AG20443 (cell line): Measurements from ENCODE around the gene MTG1.
"Not testable (repeated sequence)": the region's sequence is repeated elsewhere in the genome, so short reads cannot be mapped to it uniquely, and the experiment has no call there.

Source experiments
- DNase-seq: peaks from one replicate; pipeline ENCODE4 v3.0.0; 2012; ENCODE audit warnings: low spot score, mixed read lengths

The MTG1 gene

DNA sequence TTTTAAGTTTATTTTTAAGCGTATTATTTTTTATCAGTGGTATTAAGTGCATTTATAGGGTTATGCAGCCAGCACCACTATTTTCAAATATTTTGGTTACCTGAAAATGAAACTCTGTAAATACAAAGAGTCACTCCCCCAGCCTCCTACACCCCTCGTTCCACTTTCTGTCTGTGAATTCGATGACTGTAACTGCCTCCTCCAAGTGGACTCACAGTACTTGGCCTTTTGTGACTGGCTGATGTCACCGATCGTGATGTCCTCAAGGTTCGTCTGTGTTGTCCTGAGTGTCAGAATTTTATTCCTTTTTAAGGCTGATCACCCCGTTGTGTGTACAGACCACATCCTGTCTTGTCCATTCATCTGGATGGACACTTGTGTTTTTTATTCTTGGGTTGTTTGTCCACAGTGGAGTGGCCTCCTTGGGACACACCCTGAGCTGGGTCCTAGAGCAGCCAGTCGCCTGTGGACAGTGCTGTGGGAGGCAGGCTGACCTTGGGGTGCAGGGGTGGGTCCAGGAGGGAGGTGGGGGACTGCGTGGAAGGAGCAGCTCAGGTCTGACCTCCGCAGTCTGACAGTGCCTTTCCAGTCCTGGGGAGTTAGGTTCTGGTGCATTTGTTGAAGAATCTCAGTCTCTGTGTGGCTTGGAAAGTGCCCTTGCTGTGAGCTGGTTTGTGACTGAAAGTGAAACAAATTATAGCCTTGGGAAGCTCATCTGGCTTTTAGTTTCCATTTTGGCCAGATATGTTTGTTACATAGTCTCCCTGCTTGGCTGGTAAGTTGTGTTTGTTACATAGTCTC, 6.9 kb downstream of the MTG1 start:
- no peak for DNase-seq

DNA sequence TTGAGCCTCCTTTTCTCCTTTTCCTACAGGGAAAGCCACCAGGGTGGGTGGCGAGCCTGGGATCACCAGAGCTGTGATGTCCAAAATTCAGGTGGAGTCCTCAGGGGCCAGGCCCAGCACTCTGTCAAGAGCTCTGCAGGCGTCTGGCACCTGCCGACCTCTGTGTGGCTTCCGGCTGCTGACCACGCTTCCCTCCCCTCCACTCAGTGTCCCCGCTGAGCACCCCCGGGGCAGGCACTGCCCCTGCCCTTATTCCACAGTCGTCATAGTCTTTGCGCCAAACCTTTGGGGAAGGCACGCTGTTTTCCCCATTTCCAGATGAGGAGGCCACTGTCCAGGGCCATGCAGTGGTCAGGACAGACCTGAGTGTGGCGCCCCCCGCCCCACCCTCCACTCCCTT, 7.5 kb downstream of the MTG1 start:
- no peak for DNase-seq

- no peak for DNase-seq
Measured at GRCh38 chr10:133401981-133402725, 8.2 kb downstream of the MTG1 start.

DNA sequence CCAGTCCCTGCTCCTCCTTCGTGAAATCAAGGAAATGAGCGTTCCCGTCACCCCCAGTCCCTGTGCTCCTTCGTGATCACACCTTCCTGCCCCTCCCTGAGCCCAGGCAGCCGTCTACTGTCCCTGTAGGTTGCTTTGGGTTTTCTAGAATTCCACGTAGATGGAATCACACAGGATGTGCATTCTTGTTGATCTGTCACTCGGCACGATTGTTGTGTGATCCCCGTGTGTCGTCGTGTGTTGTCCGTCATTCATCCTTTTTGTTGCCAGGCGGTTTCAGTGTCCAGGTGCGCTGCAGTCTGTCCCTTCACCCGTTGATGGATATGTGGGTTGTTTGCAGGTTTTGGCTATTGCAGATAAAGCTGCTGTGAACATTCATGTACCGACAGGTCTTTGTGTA, 9.4 kb downstream of the MTG1 start:
- DNase-seq = no peak

DNA sequence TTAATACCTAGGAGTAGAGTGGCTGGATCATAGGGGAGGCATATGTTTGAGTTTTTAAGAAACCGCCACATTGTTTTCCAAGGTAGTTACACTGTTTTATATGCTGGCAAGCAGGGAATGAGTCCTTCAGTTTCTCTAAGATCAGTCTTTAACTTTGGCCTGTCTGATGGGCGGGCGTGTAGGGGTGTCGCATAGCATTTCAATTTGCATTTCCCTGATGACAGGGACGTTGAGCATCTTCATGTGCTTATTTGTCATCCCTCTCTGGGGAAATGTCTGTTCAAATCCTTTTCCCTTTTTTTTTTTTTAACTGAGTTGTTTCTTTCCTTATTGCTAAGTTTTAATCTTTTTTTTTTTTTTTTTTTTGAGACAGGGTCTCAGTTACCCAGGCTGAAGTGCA, 9.8 kb downstream of the MTG1 start:
- DNase-seq = no peak

GRCh38 chr10:133405272-133405671, 11.3 kb downstream of the MTG1 start:
- DNase-seq = no peak

DNA sequence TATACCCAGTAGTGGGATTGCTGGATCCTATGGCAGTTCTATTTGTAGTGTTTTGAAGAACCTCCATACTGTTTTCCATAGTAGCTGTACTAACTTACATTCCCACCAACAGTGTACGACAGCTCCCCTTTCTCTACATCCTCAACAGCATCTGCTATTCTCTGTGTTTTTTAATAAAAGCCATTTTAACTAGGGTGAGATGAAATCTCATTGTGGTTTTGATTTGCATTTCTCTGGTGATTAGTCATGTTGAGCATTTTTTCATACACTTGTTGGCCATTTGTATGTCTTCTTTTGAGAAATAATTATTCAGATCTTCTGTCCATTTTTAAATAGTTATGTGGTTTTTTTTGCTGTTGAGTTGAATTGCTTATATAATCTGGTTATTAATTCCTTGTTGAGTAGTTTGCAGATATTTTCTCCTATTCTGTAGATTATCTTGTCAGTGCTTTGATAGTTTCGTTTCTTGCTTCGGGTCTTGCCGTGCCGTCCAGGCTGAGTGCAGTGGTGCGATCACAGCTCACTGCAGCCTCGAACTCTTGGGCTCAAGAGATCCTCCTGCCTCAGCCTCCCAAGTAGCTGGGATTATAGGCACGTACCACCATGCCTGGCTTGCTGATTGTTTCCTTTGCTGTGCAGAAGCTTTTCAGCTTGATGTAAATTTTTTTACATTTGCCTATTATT, 12.0 kb downstream of the MTG1 start:
- no peak for DNase-seq

- DNase-seq = no peak
Measured at GRCh38 chr10:133411523-133412380, 17.8 kb downstream of the MTG1 start.

DNA sequence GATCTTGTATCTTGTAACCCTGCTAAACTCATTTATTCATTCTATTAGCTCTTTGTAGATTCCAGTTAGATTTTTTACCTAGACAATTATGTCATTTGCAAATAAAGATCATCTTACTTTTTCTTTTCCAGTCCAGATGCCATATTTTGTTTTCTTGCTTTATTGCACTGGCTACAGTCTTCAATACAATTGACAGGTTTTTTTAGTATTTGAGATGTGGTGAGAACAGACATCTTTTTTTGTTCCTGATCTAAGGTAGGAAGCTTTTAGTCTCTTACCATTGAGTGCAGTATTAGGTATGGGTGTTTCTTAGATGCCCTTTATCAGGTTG, 18.4 kb downstream of the MTG1 start:
- no peak for DNase-seq

GRCh38 chr10:133414401-133414800, 20.4 kb downstream of the MTG1 start:
- not testable (repeated sequence) for DNase-seq

DNA sequence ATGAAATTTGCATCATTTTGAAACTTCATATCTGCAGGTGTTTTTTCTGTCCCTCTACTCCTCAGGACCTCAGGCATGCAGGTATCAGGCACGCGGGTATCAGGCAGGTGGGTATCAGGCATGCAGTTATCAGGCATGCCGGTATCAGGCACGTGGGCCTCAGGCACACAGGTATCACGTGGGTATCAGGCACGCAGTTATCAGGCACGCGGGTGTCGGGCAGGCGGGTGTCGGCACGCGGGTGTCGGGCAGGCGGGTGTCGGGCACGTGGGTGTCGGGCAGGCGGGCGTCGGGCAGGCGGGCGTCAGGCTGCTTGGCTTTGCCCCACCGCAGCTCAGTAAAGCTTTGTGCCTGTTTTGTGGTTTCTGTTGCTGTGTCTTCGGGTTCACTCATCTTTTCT, 21.8 kb downstream of the MTG1 start:
- no peak for DNase-seq

DNA sequence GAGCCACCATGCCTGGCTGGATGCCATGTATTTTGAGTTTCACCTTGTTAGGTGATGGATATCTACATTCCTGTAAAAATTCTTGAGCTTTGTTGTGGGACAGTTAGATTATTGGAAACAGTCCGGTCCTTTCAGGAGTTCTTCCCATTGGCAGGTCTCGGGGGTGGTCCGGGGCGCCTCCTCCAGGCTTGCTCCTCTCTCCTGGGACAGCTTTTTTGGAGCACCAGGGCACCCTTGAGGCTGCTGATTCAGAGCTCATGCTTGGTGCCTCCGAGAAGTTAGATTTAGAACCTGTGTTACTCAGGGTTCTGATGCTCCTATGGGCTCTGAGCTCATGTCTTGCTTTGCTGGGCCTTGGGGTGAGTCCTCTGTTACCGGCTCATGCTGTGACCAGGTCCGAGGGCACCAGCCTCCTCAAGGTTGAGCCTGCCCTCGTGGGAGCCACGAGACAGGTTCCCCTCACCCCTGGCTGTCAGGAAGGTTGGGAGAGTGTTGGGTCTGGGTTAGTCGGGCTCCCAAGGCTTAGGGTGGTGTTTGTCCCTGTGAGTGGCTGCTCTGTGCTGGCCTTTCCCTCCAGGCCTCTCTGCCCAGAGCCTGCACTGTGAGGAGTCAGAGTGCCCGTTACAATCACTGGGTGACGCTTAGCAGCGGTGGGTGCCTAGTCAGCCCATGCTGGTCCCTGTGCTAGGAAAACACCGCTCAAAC, 24.5 kb downstream of the MTG1 start:
- DNase-seq = no peak

- DNase-seq = no peak
Measured at GRCh38 chr10:133419211-133419950, 25.4 kb downstream of the MTG1 start.

GRCh38 chr10:133420028-133420427, 26.1 kb downstream of the MTG1 start:
- DNase-seq = no peak

DNA sequence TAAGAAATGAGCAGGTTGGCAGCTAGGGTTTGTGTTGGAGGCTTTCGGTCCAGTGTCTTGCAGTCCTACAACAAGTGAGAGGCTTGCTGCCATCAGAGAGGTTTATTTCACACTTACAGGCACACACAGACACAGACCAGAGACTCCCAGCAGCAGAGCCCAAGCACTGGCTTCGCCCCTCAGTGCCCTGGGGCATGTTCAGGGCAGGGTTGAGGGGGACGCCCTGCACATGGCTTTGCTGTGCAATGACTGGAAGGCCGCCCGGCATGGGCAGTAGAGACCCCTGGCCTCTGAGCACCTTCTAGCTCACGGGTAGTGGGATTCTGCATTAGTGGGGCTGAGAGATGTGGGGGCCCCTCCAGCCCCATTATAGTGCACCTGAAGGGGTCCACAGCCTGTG, 26.6 kb downstream of the MTG1 start:
- DNase-seq = no peak

DNA sequence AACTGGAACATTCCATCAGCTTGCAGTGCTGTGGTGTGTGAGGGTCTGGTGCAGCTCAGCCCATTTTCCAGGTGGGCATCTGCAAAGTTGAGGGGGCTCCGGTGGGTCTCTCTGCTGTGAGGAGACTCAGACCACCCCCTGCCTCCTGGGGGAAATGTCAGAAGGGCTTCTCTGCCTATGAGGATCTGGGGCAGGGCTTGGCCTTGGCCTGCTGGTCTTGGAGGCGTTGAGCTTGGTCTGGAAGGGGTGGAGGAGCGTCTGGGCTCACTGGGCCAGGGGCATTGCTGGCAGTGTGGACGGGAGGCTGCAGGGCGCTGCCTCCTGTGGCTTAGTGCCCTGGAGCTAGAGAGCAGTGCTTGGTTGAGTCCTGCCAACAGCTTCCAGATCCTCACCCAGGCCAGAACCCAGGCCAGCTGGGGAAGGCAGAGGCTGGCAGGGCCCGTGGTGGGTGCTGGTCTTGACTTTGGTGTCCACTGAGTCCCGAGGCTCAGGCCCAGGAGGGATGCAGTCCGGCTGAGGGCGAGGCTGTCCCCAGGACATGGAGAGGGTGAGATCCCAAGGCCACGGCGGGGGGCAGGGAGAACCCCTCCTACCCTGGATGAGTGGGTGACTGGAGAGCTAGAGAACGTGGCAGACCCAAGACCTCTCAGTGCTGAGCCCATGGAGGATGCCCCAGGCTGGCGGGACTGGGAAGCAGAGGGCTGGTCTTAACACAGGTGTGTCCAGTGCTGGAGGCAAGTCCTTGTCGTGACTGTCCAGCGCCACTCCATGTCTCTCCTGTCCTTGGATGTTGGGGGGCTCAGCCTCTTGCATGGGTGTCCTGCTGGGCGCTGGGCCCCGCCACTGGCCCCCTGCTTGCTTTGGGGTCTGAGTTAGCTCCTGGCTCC, 27.6 kb downstream of the MTG1 start:
- DNase-seq = no peak

DNA sequence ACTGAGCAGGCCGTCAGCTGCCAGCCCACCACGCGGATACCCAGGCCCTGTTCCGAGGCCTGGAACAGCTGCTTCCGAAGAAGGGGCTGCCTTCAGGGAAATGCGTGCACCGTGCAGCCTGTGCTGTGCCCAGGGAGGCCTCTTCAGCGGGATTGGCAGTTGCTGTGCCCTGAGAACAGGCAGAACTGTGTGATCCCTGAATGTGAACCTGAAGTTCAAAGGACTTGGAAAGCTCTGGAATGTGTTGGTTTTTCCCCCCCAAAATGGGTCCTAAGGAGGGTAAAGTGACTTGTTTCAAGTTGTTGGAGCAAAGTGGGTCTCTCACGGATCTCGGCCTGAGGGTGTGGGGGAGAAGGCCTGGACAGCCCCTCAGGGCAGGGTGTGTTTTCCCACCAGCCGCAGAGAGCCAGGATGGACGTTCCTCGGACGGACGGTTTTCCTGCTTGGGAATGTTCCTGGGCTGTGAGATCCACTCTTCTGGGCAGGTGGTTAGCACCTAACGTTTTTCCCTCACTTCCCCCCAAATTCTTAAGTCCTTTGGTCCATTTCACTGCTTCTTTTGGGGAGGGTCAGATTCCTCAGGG, 28.4 kb downstream of the MTG1 start:
- DNase-seq = no peak

GRCh38 chr10:133422807-133423771, 29.1 kb downstream of the MTG1 start:
- DNase-seq = peak; percentile 60
